ENCODE data around the gene FBXO17. TPM values are rescaled to one million over a fixed set of nuclear protein-coding genes. Genes with fewer than 3 reads are reported as not detected.

Gene FBXO17
- total RNA-seq, 1 experiment from 2014 or later, result 16.8 TPM

- no peak for TF ChIP-seq AFF4 (CRISPR knock-in tag; IDR thresholded peaks at IDR 0.05; ENCODE audit: borderline replicate concordance)
- no peak for TF ChIP-seq MLX (CRISPR knock-in tag; IDR thresholded peaks at IDR 0.05)
- TF ChIP-seq KAT7 (CRISPR knock-in tag; IDR thresholded peaks at IDR 0.05; ENCODE audit: borderline replicate concordance), result no peak
These were observed 44.1 kb downstream of the FBXO17 start (continued) for GRCh38 chr19:38931521-38931793.

- H3K9me3 Mint-ChIP-seq, result peaks cover 24% of the 10 kb centered on the region
- ATAC-seq (peak; percentile 97), DNase-seq (ENCODE audit: low spot score) (peak; percentile 98)
- H3K4me3 Mint-ChIP-seq, result peak within 1 kb of the TSS; percentile 82
- H3K27me3 Mint-ChIP-seq (ENCODE audit: low read depth), result peaks cover 11% of the 10 kb centered on the region
- H3K27ac Mint-ChIP-seq, result peak within 1 kb of the TSS; percentile 98
- H3K4me1 Mint-ChIP-seq, result peaks cover 10% of the 10 kb centered on the region
- ChIA-PET POLR2A (interaction anchor here (0.9 to 1.4 kb wide), 6 partner anchors 10 to 331 kb away, joined by 3 to 4 read pairs (median 4); partner anchors contain the start of genes CAPN12 and FBXO17), CTCF (interaction anchor here (0.5 to 4.5 kb wide), 71 partner anchors 9 to 543 kb away, joined by 3 to 32 read pairs (median 5); partner anchors contain the start of genes ACTN4, CAPN12, CCER2 and ECH1)
- TF ChIP-seq SMAD3 (CRISPR knock-in tag; IDR thresholded peaks at IDR 0.05; ENCODE audit: borderline replicate concordance), result 0 out of 2 replicates have a peak, but pooled peaks have one; percentile 12
- peak; percentile 55; the same call in 1 of the 2 replicates for TF ChIP-seq SP1 (CRISPR knock-in tag; conservative IDR thresholded peaks at IDR 0.05)
- peak; percentile 70; the same call in 1 of the 2 replicates for TF ChIP-seq TEAD1 (CRISPR knock-in tag; IDR thresholded peaks at IDR 0.05)
- peak; percentile 63; the same call in 1 of the 2 replicates for TF ChIP-seq USF1 (CRISPR knock-in tag; IDR thresholded peaks at IDR 0.05)
- TF ChIP-seq PREB (CRISPR knock-in tag; IDR thresholded peaks at IDR 0.05; ENCODE audit: borderline replicate concordance), result no peak
- no peak for TF ChIP-seq NR2C2 (CRISPR knock-in tag; IDR thresholded peaks at IDR 0.05)
- TF ChIP-seq CREM (CRISPR knock-in tag; IDR thresholded peaks at IDR 0.05), result peak; percentile 66
- TF ChIP-seq ZNF416 (CRISPR knock-in tag; IDR thresholded peaks at IDR 0.05), result no peak
- 0 out of 2 replicates have a peak, but pooled peaks have one; percentile 29 for TF ChIP-seq FOXK1 (CRISPR knock-in tag; IDR thresholded peaks at IDR 0.05)
- no peak for TF ChIP-seq ZNF263 (CRISPR knock-in tag; IDR thresholded peaks at IDR 0.05; ENCODE audit: low read depth)
- no peak for TF ChIP-seq JAZF1 (CRISPR knock-in tag; IDR thresholded peaks at IDR 0.05)
- no peak for TF ChIP-seq ATF3 (CRISPR knock-in tag; conservative IDR thresholded peaks at IDR 0.05)
- no peak for TF ChIP-seq SMAD4 (CRISPR knock-in tag; IDR thresholded peaks at IDR 0.05)
- 0 out of 2 replicates have a peak, but pooled peaks have one; percentile 67 for TF ChIP-seq ARID4B (CRISPR knock-in tag; IDR thresholded peaks at IDR 0.05; ENCODE audit: borderline replicate concordance)
- no peak for TF ChIP-seq ZNF219 (CRISPR knock-in tag; IDR thresholded peaks at IDR 0.05; ENCODE audit: borderline replicate concordance)
- TF ChIP-seq ZNF671 (CRISPR knock-in tag; IDR thresholded peaks at IDR 0.05), result 0 out of 2 replicates have a peak, but pooled peaks have one; percentile 31
- TF ChIP-seq NFYB (CRISPR knock-in tag; conservative IDR thresholded peaks at IDR 0.05; ENCODE audit: low read depth), result peak; percentile 89
- TF ChIP-seq ETV6 (CRISPR knock-in tag; IDR thresholded peaks at IDR 0.05), result no peak
- TF ChIP-seq MAX (CRISPR knock-in tag; IDR thresholded peaks at IDR 0.05), result peak; percentile 80
- TF ChIP-seq EMX1 (CRISPR knock-in tag; IDR thresholded peaks at IDR 0.05), result no peak
- peaks cover 54% of the 10 kb centered on the region for H3K36me3 Mint-ChIP-seq
These were observed 44.6 kb downstream of the FBXO17 start, which contains the start of gene MRPS12 for GRCh38 chr19:38930776-38931520. Gene MRPS12, plus strand, starts transcription at chr19:38930944. Its CDS starts 351 bp downstream, at chr19:38931295.

Data from WTC11 (cell line).